Thoracic aorta (tissue), 2 donors: Measurements from ENCODE around the gene CCDC117. TPM values are rescaled to one million over a fixed set of nuclear protein-coding genes. Genes with fewer than 3 reads are reported as not detected.

ENCODE experiments used
- ATAC-seq: fragments of 150-250 bp; one replicate; pipeline ENCODE4 v1.8.0; 2017; ENCODE audit warnings: low read depth; ENCODE audit not compliant: insufficient number of reproducible peaks, low FRiP score
- DNase-seq: peaks from one replicate; pipeline ENCODE4 v3.0.0-alpha.2; 2020; ENCODE audit warnings: low spot score
- H3K27ac ChIP-seq, 2 donors: fragments of 200-600 bp; sonication (generic); 1 replicate in 1 of 2; 2 replicates in 1 of 2; pipeline ENCODE4 v1.5.1; 2016; ENCODE audit warnings: mild to moderate bottlenecking in 2 of 2, moderate library complexity in 2 of 2
- H3K27me3 ChIP-seq: fragments of 200-600 bp; sonication (generic); replicated peaks from 2 replicates; pipeline ENCODE4 v1.6.0; 2016; ENCODE audit warnings: mild to moderate bottlenecking; ENCODE audit not compliant: insufficient read depth
- H3K36me3 ChIP-seq: fragments of 200-600 bp; sonication (generic); one replicate; pipeline ENCODE4 v1.5.1; 2016
- H3K4me1 ChIP-seq, 2 donors: fragments of 200-600 bp; sonication (generic); 1 replicate in 1 of 2; 2 replicates in 1 of 2; pipeline versions ENCODE4 v1.5.1 to v1.6.0; 2016; ENCODE audit warnings: low read depth in 2 of 2, mild to moderate bottlenecking in 1 of 2; ENCODE audit not compliant: control insufficient read depth in 1 of 2
- H3K4me3 ChIP-seq: fragments of 200-600 bp; sonication (generic); 2 replicates; pipeline ENCODE4 v1.5.1; 2016; ENCODE audit warnings: mild to moderate bottlenecking
- H3K9me3 ChIP-seq: fragments of 200-600 bp; sonication (generic); 2 replicates; pipeline ENCODE4 v1.5.1; 2016
- CTCF ChIP-seq: fragments of 200-600 bp; sonication (generic); IDR thresholded peaks from one replicate; pipeline ENCODE4 v1.5.1; 2019; ENCODE audit warnings: antibody characterized with exemption
- total RNA-seq, 2 donors: library from RNA; depleted of rRNA; stranded (reverse); fragments of >200 nt; gene quantifications; one replicate each; pipeline versions ENCODE4 v1.1.0 to v1.2.3, GENCODE V29; 2016

Gene CCDC117
- total RNA-seq, 2 donors from 2014 or later, result 15.2 to 18.4 TPM

- ATAC-seq (no peak), DNase-seq (no peak)
- peak overlapping the region; percentile 20 for H3K4me3 ChIP-seq
- no peaks in the 10 kb centered on the region for H3K27me3 ChIP-seq
- peaks cover 6% of the 10 kb centered on the region for H3K36me3 ChIP-seq
- H3K9me3 ChIP-seq, result no peaks in the 10 kb centered on the region
- H3K4me1 ChIP-seq, result peaks cover 4 to 9% of the 10 kb centered on the region in 2 donors
- TF ChIP-seq CTCF, result no peak
- H3K27ac ChIP-seq, result peak overlapping the region in 1 of 2 donors; percentile 32
Measured at GRCh38 chr22:28810821-28811491, 38.5 kb downstream of the CCDC117 start.

GRCh38 chr22:28812516-28812915 lies 40.0 kb downstream of the CCDC117 start:
- ATAC-seq (no peak), DNase-seq (no peak)
- Histone ChIP-seq H3K27ac (no peak overlapping the region), H3K9me3 (no peaks in the 10 kb centered on the region), H3K27me3 (no peaks in the 10 kb centered on the region), H3K4me1 (peaks cover 4 to 9% of the 10 kb centered on the region in 2 donors), H3K36me3 (peaks cover 5% of the 10 kb centered on the region), H3K4me3 (no peak overlapping the region)
- TF ChIP-seq CTCF, result no peak

- no peak for DNase-seq
- Histone ChIP-seq H3K9me3 (no peaks in the 10 kb centered on the region), H3K27ac (peak overlapping the region in 1 of 2 donors; percentile 13), H3K27me3 (no peaks in the 10 kb centered on the region), H3K4me3 (no peak overlapping the region), H3K4me1 (peaks cover 10 to 23% of the 10 kb centered on the region in 2 donors), H3K36me3 (no peaks in the 10 kb centered on the region)
- no peak for TF ChIP-seq CTCF
- ATAC-seq, result no peak
Measured at GRCh38 chr22:28813772-28814518, 41.5 kb downstream of the CCDC117 start.

GRCh38 chr22:28815111-28815510 lies 42.6 kb downstream of the CCDC117 start:
- Histone ChIP-seq H3K9me3 (no peaks in the 10 kb centered on the region), H3K27me3 (no peaks in the 10 kb centered on the region), H3K36me3 (no peaks in the 10 kb centered on the region), H3K27ac (no peak overlapping the region), H3K4me3 (no peak overlapping the region), H3K4me1 (peaks cover 15 to 26% of the 10 kb centered on the region in 2 donors)
- no peak for DNase-seq
- no peak for ATAC-seq
- TF ChIP-seq CTCF, result no peak

GRCh38 chr22:28815729-28816128 lies 43.2 kb downstream of the CCDC117 start:
- no peaks in the 10 kb centered on the region for H3K36me3 ChIP-seq
- H3K4me1 ChIP-seq, result peaks cover 15 to 26% of the 10 kb centered on the region in 2 donors
- TF ChIP-seq CTCF, result no peak
- H3K9me3 ChIP-seq, result no peaks in the 10 kb centered on the region
- no peak overlapping the region for H3K27ac ChIP-seq
- H3K4me3 ChIP-seq, result no peak overlapping the region
- DNase-seq (no peak), ATAC-seq (no peak)
- no peaks in the 10 kb centered on the region for H3K27me3 ChIP-seq
